K562 (cell line): ENCODE results near the gene PPP1R9B. TPM values are rescaled to one million over a fixed set of nuclear protein-coding genes. Genes with fewer than 3 reads are reported as not detected.
A peak's percentile ranks its signal among the peaks of the same experiment; 100 is the strongest.

Source experiments
- ATAC-seq: fragments of 200-7000 bp; cut with Tn5 transposase; 3 replicates; pipeline ENCODE4 v1.9.1; 2020; ENCODE audit warnings: moderate library complexity
- BruUV-seq: library from RNA; stranded (reverse); fragments of 400-500 nt; replicated peaks from 2 replicates; lab custom pipeline; 2021; lab: Mats Ljungman, UMichigan
- CTCF ChIA-PET: fragments of 300-600 bp; formaldehyde crosslinking; extraction: SDS; loops from one replicate; lab custom pipeline; 2021; ENCODE audit warnings: low intra/inter-chr PET ratio; lab: Yijun Ruan, JAX
- POLR2A ChIA-PET: fragments of 300-600, 350-650 bp; sonication (Branson Sonifier 250); formaldehyde crosslinking; extraction: SDS; loops from one replicate; lab custom pipeline; 2021; ENCODE audit warnings: antibody characterized with exemption, inconsistent platforms; lab: Yijun Ruan, JAX
- DNase-seq, 4 experiments: peaks; one replicate each; pipeline versions ENCODE4 v3.0.0 to v3.0.0-alpha.2; 2011 to 2018; ENCODE audit warnings: low spot score in 3 of 4, mixed read lengths in 3 of 4; ENCODE audit errors: extremely low read depth in 1 of 4
- FAIRE-seq: peaks from 2 replicates; lab custom pipeline; 2011; peaks lifted over from hg19 to GRCh38; lab: Jason Lieb, UNC
- H2AFZ ChIP-seq: 2 replicates; pipeline ENCODE4 v1.6.0; 2011; ENCODE audit warnings: low read depth, low read length, control low read depth, inconsistent platforms
- H3K27ac ChIP-seq: fragments of 200-600 bp; 3 replicates; pipeline ENCODE4 v1.8.0; 2011; ENCODE audit warnings: low read depth, mild to moderate bottlenecking, control low read depth, inconsistent platforms, low read length, moderate library complexity, mixed read lengths; ENCODE audit errors: extremely low read depth
- H3K27me3 ChIP-seq, 2 experiments: fragments of 300-600 bp in 1 of 2; 2 replicates in 1 of 2; 3 replicates in 1 of 2; pipeline versions ENCODE4 v1.6.0 to v1.8.0; 2011; ENCODE audit warnings: inconsistent platforms in 2 of 2, low read length in 2 of 2, mild to moderate bottlenecking in 1 of 2, mixed read lengths in 1 of 2, moderate library complexity in 1 of 2; ENCODE audit not compliant: control insufficient read depth in 2 of 2, insufficient read depth in 2 of 2
- H3K36me3 ChIP-seq: fragments of 300-600 bp; 3 replicates; pipeline ENCODE4 v1.8.0; 2011; ENCODE audit warnings: mild to moderate bottlenecking, low read length, inconsistent platforms; ENCODE audit not compliant: control insufficient read depth, insufficient read depth
- H3K4me1 ChIP-seq, 2 experiments: fragments of 200-600 bp in 1 of 2; replicated peaks in 1 of 2; 2 replicates in 1 of 2; 3 replicates in 1 of 2; pipeline versions ENCODE4 v1.5.1 to v1.8.0; 2011; ENCODE audit warnings: inconsistent platforms in 2 of 2, low read length in 2 of 2, mild to moderate bottlenecking in 1 of 2, mixed read lengths in 1 of 2, moderate library complexity in 1 of 2; ENCODE audit not compliant: control insufficient read depth in 2 of 2, insufficient read depth in 2 of 2
- H3K4me2 ChIP-seq: 2 replicates; pipeline ENCODE4 v1.6.1; 2011; ENCODE audit warnings: low read length, control low read depth, inconsistent platforms, mixed read lengths; ENCODE audit not compliant: insufficient read depth
- H3K4me3 ChIP-seq: fragments of 200-600 bp; sonication (generic), shearing (Covaris generic); 2 replicates; pipeline ENCODE4 v1.5.1; 2016; ENCODE audit warnings: control low read depth, inconsistent platforms
- H3K79me2 ChIP-seq: fragments of 200-600 bp; 3 replicates; pipeline ENCODE4 v1.8.0; 2011; ENCODE audit warnings: low read length, inconsistent platforms; ENCODE audit not compliant: control insufficient read depth, insufficient read depth
- H3K9ac ChIP-seq, 2 experiments: 2 replicates each; pipeline versions ENCODE4 v1.6.0 to v1.6.1; 2011; ENCODE audit warnings: low read depth in 2 of 2, low read length in 2 of 2, control low read depth in 1 of 2, inconsistent platforms in 1 of 2, mild to moderate bottlenecking in 1 of 2, mixed read lengths in 1 of 2; ENCODE audit not compliant: insufficient read depth in 1 of 2
- H3K9me1 ChIP-seq: one replicate; pipeline ENCODE4 v1.6.0; 2011; ENCODE audit warnings: inconsistent platforms, mild to moderate bottlenecking, low read length, moderate library complexity; ENCODE audit not compliant: control insufficient read depth, insufficient read depth
- H3K9me3 ChIP-seq: replicated peaks from 2 replicates; pipeline ENCODE4 v1.5.1; 2011; ENCODE audit warnings: low read depth, low read length, inconsistent platforms; ENCODE audit not compliant: control insufficient read depth, insufficient read depth
- H4K20me1 ChIP-seq: replicated peaks from 2 replicates; pipeline ENCODE4 v1.6.1; 2011; ENCODE audit warnings: low read length, inconsistent platforms, mixed read lengths; ENCODE audit not compliant: control insufficient read depth, insufficient read depth
- BRD4 ChIP-seq: fragments of 200-600 bp; sonication (generic); IDR thresholded peaks from 2 replicates; pipeline ENCODE4 v1.6.1; 2017; ENCODE audit warnings: inconsistent platforms
- CHAMP1 ChIP-seq: fragments of 450-650 bp; IDR thresholded peaks from 2 replicates; pipeline ENCODE4 v1.6.1; 2016; ENCODE audit warnings: mild to moderate bottlenecking
- E4F1 ChIP-seq: fragments of 250-450 bp; sonication (Bioruptor Pico); IDR thresholded peaks from 2 replicates; pipeline ENCODE4 v1.5.0; 2021; ENCODE audit warnings: mild to moderate bottlenecking, borderline replicate concordance
- IRF2 ChIP-seq: sonication (generic); formaldehyde crosslinking; IDR thresholded peaks from 2 replicates; pipeline ENCODE4 v1.8.1; 2022; ENCODE audit warnings: mild to moderate bottlenecking, missing genetic modification reagents
- ZNF384 ChIP-seq: IDR thresholded peaks from 2 replicates; pipeline ENCODE4 v1.6.1; 2012; ENCODE audit warnings: low read depth, low read length, improper control_type of control experiment
- WGBS: fragments of 100-300 bp; shearing (Covaris generic); methylation state at CpG from one replicate; pipeline ENCODE4 v1.1.6; 2016; ENCODE audit warnings: low coverage, mixed read lengths; ENCODE audit not compliant: insufficient coverage; ENCODE audit errors: missing lambda C conversion rate; 5-methylcytosine and 5-hydroxymethylcytosine counted together
- in situ Hi-C: fragments of 300-500 bp; cut with MboI; formaldehyde crosslinking; loops from 4 replicates; pipeline ENCODE4 v1.15.0; 2018; ENCODE audit warnings: inconsistent platforms, mixed read lengths
- intact Hi-C: fragments of 100-400 bp; cut with micrococcal nuclease; formaldehyde crosslinking; loops from 2 replicates; pipeline ENCODE4 v1.14.2; 2022
- polyA plus RNA-seq, 8 experiments: library from polyadenylated mRNA; depleted of rRNA in 4 of 8; stranded (reverse) in 5 of 8; unstranded in 3 of 8; fragments of >200 nt; fragmentation: Nextera tagmentation in 2 of 8; fragmentation: Illumina TruSeq in 1 of 8; extraction: Ambion mirVana in 2 of 8; extraction: Trizol in 1 of 8; gene quantifications; 2 replicates each; pipeline versions ENCODE4 v1.2.1 to v1.2.3, GENCODE V29; 2011 to 2014; ENCODE audit warnings: inconsistent platforms in 1 of 8, missing spikeins in 1 of 8
- total RNA-seq, 7 experiments: library from RNA; depleted of rRNA in 6 of 7; stranded (reverse); fragments of >200 nt in 6 of 7; fragmentation: Illumina TruSeq in 2 of 7; extraction: Trizol in 2 of 7; gene quantifications; 2 replicates each; pipeline versions ENCODE4 v1.2.1 to v1.2.3, GENCODE V29; 2011 to 2021; ENCODE audit warnings: low replicate concordance in 1 of 7
- TF ChIP-seq, protein P1 (sequence below): IDR thresholded peaks from 3 replicates; pipeline ENCODE4 v1.6.1; 2011; ENCODE audit warnings: borderline replicate concordance, mild to moderate bottlenecking; ENCODE audit not compliant: insufficient read length, insufficient read depth
- TF ChIP-seq, protein P2 (sequence below), 2 experiments: fragments of 450-650 bp in 1 of 2; sonication (generic) in 1 of 2; formaldehyde crosslinking in 1 of 2; IDR thresholded peaks in 1 of 2; conservative IDR thresholded peaks in 1 of 2; 2 replicates each; pipeline versions ENCODE4 v1.6.1 to v1.8.1; 2016 to 2023; ENCODE audit warnings: mild to moderate bottlenecking in 2 of 2, moderate library complexity in 2 of 2, inconsistent platforms in 1 of 2, missing genetic modification reagents in 1 of 2

The PPP1R9B gene
- total and polyA plus RNA-seq, 9 of the 15 experiments (the other 6 are each of a cell fraction or from before 2014, with no cell fraction given): 0.10 to 63.5 (median 24.7) TPM

- ChIA-PET CTCF (no interaction called here), POLR2A (no interaction called here)
- H4K20me1 ChIP-seq: no peaks in the 10 kb centered on the region; the same call in 1 of the 2 replicates
- in situ Hi-C loops: no loop called here
- H3K36me3 ChIP-seq: no peaks in the 10 kb centered on the region
- DNase-seq (no peak), ATAC-seq (no peak), FAIRE-seq (no peak)
- intact Hi-C loops: no loop called here
- 6% methylated on average over 11 of the region's 12 CpGs for WGBS
- no peak overlapping the region for H3K4me2 ChIP-seq
- no peak overlapping the region for H3K4me3 ChIP-seq
- BruUV-seq: no TSS peak
- TF ChIP-seq IRF2 (CRISPR knock-in tag) (no peak), CHAMP1 (no peak)
- H2AFZ ChIP-seq: no peak overlapping the region
- no peaks in the 10 kb centered on the region for H3K9me3 ChIP-seq
- no peaks in the 10 kb centered on the region for H3K79me2 ChIP-seq
- H3K9me1 ChIP-seq: no peaks in the 10 kb centered on the region
- H3K27me3 ChIP-seq: peaks cover 25 to 46% of the 10 kb centered on the region in 2 experiments
- H3K9ac ChIP-seq: 0 out of 4 replicates have a peak overlapping the region, but pooled peaks of 1 of the 2 experiments have one; percentile 41
- peaks cover 8 to 33% of the 10 kb centered on the region in 2 experiments; a peak in 4 of 5 replicates for H3K4me1 ChIP-seq
- no peak overlapping the region for H3K27ac ChIP-seq
Measured at GRCh38 chr17:50180620-50181019, 30.1 kb upstream of the PPP1R9B start.

GRCh38 chr17:50180111-50180510 is 29.6 kb upstream of the PPP1R9B start:
- H4K20me1 ChIP-seq: no peaks in the 10 kb centered on the region; the same call in 1 of the 2 replicates
- ATAC-seq (no peak), DNase-seq (no peak), FAIRE-seq (no peak)
- H3K27me3 ChIP-seq: peaks cover 23 to 42% of the 10 kb centered on the region in 2 experiments
- H3K4me3 ChIP-seq: no peak overlapping the region
- no TSS peak for BruUV-seq
- 6% methylated on average over 4 of the region's 4 CpGs for WGBS
- in situ Hi-C loops: no loop called here
- no peaks in the 10 kb centered on the region for H3K79me2 ChIP-seq
- CTCF ChIA-PET: no interaction called here
- intact Hi-C loops: no loop called here
- no peak overlapping the region for H3K27ac ChIP-seq
- H2AFZ ChIP-seq: no peak overlapping the region
- no peaks in the 10 kb centered on the region for H3K9me3 ChIP-seq
- no peaks in the 10 kb centered on the region for H3K9me1 ChIP-seq
- H3K36me3 ChIP-seq: no peaks in the 10 kb centered on the region
- H3K9ac ChIP-seq: no peak overlapping the region
- H3K4me1 ChIP-seq: peaks cover 8 to 34% of the 10 kb centered on the region in 2 experiments; a peak in 4 of 5 replicates
- POLR2A ChIA-PET: no interaction called here
- H3K4me2 ChIP-seq: no peak overlapping the region
- TF ChIP-seq ZNF384 (no peak), BRD4 (no peak), E4F1 (CRISPR knock-in tag) (no peak)
- TF ChIP-seq, protein P1, sequence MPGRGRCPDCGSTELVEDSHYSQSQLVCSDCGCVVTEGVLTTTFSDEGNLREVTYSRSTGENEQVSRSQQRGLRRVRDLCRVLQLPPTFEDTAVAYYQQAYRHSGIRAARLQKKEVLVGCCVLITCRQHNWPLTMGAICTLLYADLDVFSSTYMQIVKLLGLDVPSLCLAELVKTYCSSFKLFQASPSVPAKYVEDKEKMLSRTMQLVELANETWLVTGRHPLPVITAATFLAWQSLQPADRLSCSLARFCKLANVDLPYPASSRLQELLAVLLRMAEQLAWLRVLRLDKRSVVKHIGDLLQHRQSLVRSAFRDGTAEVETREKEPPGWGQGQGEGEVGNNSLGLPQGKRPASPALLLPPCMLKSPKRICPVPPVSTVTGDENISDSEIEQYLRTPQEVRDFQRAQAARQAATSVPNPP: no peak
- TF ChIP-seq, protein P2, sequence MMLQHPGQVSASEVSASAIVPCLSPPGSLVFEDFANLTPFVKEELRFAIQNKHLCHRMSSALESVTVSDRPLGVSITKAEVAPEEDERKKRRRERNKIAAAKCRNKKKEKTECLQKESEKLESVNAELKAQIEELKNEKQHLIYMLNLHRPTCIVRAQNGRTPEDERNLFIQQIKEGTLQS (IDR thresholded peaks at IDR 0.05): no peak
- TF ChIP-seq, protein P2 (CRISPR knock-in tag; conservative IDR thresholded peaks at IDR 0.05): no peak
